Right lobe of liver (tissue), 6 donors: ENCODE measurements around the gene CRISPLD2. TPM values are rescaled to one million over a fixed set of nuclear protein-coding genes. Genes with fewer than 3 reads are reported as not detected.
A peak's percentile ranks its signal among the peaks of the same experiment; 100 is the strongest.

Experiments used
- ATAC-seq, 4 donors: fragments of 200-7000 bp; cut with Tn5 transposase; one replicate each; pipeline ENCODE4 v1.9.1; 2020; ENCODE audit warnings: mild to moderate bottlenecking in 4 of 4, moderate library complexity in 4 of 4
- DNase-seq, 3 donors: peaks; one replicate each; pipeline ENCODE4 v3.0.0-alpha.2; 2020
- H3K27ac ChIP-seq, 3 donors: fragments of 200-600 bp; one replicate each; pipeline ENCODE4 v1.8.0; 2022
- H3K27me3 ChIP-seq, 2 donors: fragments of 200-600 bp; one replicate each; pipeline ENCODE4 v1.8.0; 2022
- H3K36me3 ChIP-seq, 4 donors: fragments of 200-600 bp; sonication (generic) in 1 of 4; one replicate each; pipeline versions ENCODE4 v1.5.1 to v1.8.0; 2017 to 2022; ENCODE audit warnings: control low read depth in 1 of 4
- H3K4me1 ChIP-seq, 4 donors: fragments of 200-600 bp; sonication (generic) in 1 of 4; one replicate each; pipeline versions ENCODE4 v1.5.1 to v1.8.0; 2017 to 2022; ENCODE audit warnings: control low read depth in 1 of 4
- H3K4me3 ChIP-seq, 3 donors: fragments of 200-600 bp; one replicate each; pipeline ENCODE4 v1.8.0; 2022
- H3K9me3 ChIP-seq, 4 donors: fragments of 200-600 bp; sonication (generic) in 1 of 4; one replicate each; pipeline versions ENCODE4 v1.5.1 to v1.8.0; 2017 to 2022; ENCODE audit warnings: control low read depth in 1 of 4
- POLR2A ChIP-seq: fragments of 450-650 bp; IDR thresholded peaks from one replicate; pipeline ENCODE4 v1.6.1; 2017; ENCODE audit warnings: antibody characterized with exemption, mild to moderate bottlenecking
- WGBS: methylation state at CpG from one replicate; pipeline ENCODE4 v1.1.6; 2018; ENCODE audit warnings: low coverage, low lambda C conversion rate; ENCODE audit not compliant: insufficient coverage; ENCODE audit errors: missing lambda C conversion rate; 5-methylcytosine and 5-hydroxymethylcytosine counted together
- intact Hi-C, 2 donors: fragments of 100-400 bp; cut with DNase I; formaldehyde crosslinking; loops; one replicate each; pipeline versions ENCODE4 v1.11.2 to v1.14.1; 2022
- total RNA-seq, 6 experiments: library from RNA; depleted of rRNA in 2 of 6; stranded (reverse); fragments of >200 nt in 2 of 6; fragmentation: NEBNext Ultra II Directional in 3 of 6; extraction: Animal tissue kit (Norgen Biotek cat#: 25700) in 3 of 6; gene quantifications; one replicate each; pipeline versions ENCODE4 v1.1.0 to v1.2.4, GENCODE V29; 2016 to 2023
- TF ChIP-seq, protein P1 (sequence below), 4 donors: fragments of 200-600 bp in 3 of 4; fragments of 450-650 bp in 1 of 4; IDR thresholded peaks; one replicate each; pipeline versions ENCODE4 v1.5.1 to v1.8.0; 2016 to 2022; ENCODE audit warnings: antibody characterized with exemption in 4 of 4, mild to moderate bottlenecking in 2 of 4
- donor health status: DM: no; HTN: yes; CAD: no.
- donor health status: DM: no; HTN: no; CAD: no.
- donor health status: DM: no; HTN: no; CAD: no.
- donor health status: DM: no; HTN: yes; CAD: no.
- donor health status: DM: no; HTN: yes; CAD: no.

Gene CRISPLD2
- total RNA-seq, 6 experiments from 2014 or later = 2.9 to 14.8 (median 8.9) TPM

GRCh38 chr16:84794186-84794585 is 25.6 kb upstream of the CRISPLD2 start:
- TF ChIP-seq POLR2A = no peak
- TF ChIP-seq, protein P1, sequence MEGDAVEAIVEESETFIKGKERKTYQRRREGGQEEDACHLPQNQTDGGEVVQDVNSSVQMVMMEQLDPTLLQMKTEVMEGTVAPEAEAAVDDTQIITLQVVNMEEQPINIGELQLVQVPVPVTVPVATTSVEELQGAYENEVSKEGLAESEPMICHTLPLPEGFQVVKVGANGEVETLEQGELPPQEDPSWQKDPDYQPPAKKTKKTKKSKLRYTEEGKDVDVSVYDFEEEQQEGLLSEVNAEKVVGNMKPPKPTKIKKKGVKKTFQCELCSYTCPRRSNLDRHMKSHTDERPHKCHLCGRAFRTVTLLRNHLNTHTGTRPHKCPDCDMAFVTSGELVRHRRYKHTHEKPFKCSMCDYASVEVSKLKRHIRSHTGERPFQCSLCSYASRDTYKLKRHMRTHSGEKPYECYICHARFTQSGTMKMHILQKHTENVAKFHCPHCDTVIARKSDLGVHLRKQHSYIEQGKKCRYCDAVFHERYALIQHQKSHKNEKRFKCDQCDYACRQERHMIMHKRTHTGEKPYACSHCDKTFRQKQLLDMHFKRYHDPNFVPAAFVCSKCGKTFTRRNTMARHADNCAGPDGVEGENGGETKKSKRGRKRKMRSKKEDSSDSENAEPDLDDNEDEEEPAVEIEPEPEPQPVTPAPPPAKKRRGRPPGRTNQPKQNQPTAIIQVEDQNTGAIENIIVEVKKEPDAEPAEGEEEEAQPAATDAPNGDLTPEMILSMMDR (IDR thresholded peaks at IDR 0.05) = no peak
- DNase-seq (no peak), ATAC-seq (no peak)
- Histone ChIP-seq H3K27me3 (no peaks in the 10 kb centered on the region), H3K27ac (no peak overlapping the region), H3K9me3 (no peaks in the 10 kb centered on the region), H3K36me3 (no peaks in the 10 kb centered on the region), H3K4me1 (no peaks in the 10 kb centered on the region), H3K4me3 (no peak overlapping the region)
- intact Hi-C loops = no loop called here
- 30% methylated on average over 2 of the region's 6 CpGs for WGBS

DNA sequence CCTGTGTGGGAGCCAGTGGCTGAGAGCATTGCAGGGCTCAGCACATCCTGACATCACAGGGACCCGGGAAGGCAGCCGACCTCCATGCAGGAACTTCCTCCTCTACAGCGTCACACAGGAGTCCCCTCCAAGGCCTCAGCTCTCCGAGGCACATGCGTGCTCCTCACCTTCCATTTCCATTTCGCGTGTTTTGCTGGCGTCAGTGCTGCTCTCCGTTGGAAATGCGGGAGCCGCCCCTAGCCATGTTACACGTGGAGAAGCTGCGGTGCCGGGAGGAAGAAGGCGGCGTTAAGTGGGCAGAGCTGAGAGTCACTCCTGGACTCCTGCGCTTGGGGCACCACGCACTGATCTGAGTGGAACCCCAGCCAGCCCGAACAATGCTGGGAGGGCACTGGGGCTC is 25.2 kb upstream of the CRISPLD2 start:
- intact Hi-C loops = no loop called here
- H3K9me3 ChIP-seq = no peaks in the 10 kb centered on the region
- no peaks in the 10 kb centered on the region for H3K4me1 ChIP-seq
- 92% methylated on average over 9 of the region's 19 CpGs for WGBS
- H3K36me3 ChIP-seq = no peaks in the 10 kb centered on the region
- ATAC-seq (no peak), DNase-seq (peak in 1 of 3 donors; percentile 44)
- no peaks in the 10 kb centered on the region for H3K27me3 ChIP-seq
- H3K27ac ChIP-seq = peak overlapping the region in 1 of 3 donors; percentile 29
- TF ChIP-seq, protein P1 (IDR thresholded peaks at IDR 0.05) = no peak
- TF ChIP-seq POLR2A = no peak
- H3K4me3 ChIP-seq = no peak overlapping the region

GRCh38 chr16:84795329-84796053 is 24.3 kb upstream of the CRISPLD2 start:
- no peak overlapping the region for H3K4me3 ChIP-seq
- H3K4me1 ChIP-seq = no peaks in the 10 kb centered on the region
- H3K9me3 ChIP-seq = no peaks in the 10 kb centered on the region
- H3K27me3 ChIP-seq = no peaks in the 10 kb centered on the region
- H3K27ac ChIP-seq = peak overlapping the region in 1 of 3 donors; percentile 29
- peak in 1 of 3 donors; percentile 46 for DNase-seq
- ATAC-seq = peak; percentile 31 to 61 (median 54)
- intact Hi-C loops = no loop called here
- WGBS = 56% methylated on average over 8 of the region's 22 CpGs
- no peaks in the 10 kb centered on the region for H3K36me3 ChIP-seq
- TF ChIP-seq, protein P1 (IDR thresholded peaks at IDR 0.05) = no peak
- no peak for TF ChIP-seq POLR2A

DNA sequence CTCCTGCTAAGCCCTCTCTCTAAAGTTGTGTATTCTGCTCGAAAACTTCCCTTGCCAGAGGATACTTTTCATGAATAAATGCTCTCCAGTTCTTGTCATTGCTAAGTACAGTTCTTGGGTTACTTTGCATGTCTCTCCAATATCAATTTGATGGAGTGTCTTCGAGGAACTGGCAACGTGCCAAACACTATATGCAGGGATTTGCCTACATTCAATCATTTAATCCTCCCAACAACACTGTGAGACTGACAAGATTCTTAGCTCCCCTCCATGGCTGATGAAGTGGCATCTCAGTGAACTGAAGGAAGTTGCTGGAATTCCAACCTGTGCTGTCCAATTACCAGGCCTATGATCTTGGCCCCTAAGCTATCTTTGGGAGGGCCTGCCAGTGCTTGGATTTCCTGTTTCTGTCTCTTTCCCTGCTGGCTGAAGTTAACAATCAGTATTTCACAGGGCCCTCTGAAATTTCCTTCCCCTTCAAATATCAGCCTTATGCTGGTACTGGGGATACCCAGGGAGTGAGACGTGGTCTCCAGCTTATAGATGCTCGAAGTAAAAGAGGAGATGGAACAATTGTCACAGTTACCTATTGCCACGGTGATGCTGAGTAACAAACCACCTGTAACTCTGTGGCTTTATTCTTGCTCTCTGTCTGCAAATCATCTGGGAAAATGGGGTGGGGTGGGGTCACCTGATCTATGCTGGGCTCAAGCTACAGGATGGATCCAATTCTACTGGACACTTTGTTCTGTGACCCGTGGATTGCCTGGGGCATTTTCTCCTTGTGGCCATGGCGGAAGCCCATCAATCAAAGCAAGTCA is 19.4 kb upstream of the CRISPLD2 start:
- intact Hi-C loops = no loop called here
- TF ChIP-seq POLR2A = no peak
- TF ChIP-seq, protein P1 (IDR thresholded peaks at IDR 0.05) = no peak
- DNase-seq (peak in 1 of 3 donors; percentile 10), ATAC-seq (no peak)
- no peaks in the 10 kb centered on the region for H3K27me3 ChIP-seq
- H3K4me3 ChIP-seq = no peak overlapping the region
- H3K36me3 ChIP-seq = no peaks in the 10 kb centered on the region
- no peak overlapping the region for H3K27ac ChIP-seq
- WGBS = 41% methylated on average over 6 of the region's 8 CpGs
- H3K9me3 ChIP-seq = no peaks in the 10 kb centered on the region
- no peaks in the 10 kb centered on the region for H3K4me1 ChIP-seq
